ENCODE measurements around the gene PLEKHA1.
A peak's percentile ranks its signal among the peaks of the same experiment; 100 is the strongest.

- no peak for TF ChIP-seq SRF (IDR thresholded peaks at IDR 0.05; ENCODE audit: low read depth, low read length)
- TF ChIP-seq CHD2 (IDR thresholded peaks at IDR 0.05; ENCODE audit: low read depth, low read length), result no peak
- no peak for TF ChIP-seq MAX (IDR thresholded peaks at IDR 0.05)
- TF ChIP-seq ZNF160 (CRISPR knock-in tag; IDR thresholded peaks at IDR 0.05), result no peak
- peak; percentile 81 for TF ChIP-seq RAD21 (CRISPR knock-in tag; IDR thresholded peaks at IDR 0.05)
- TF ChIP-seq SNAPC5 (CRISPR knock-in tag; IDR thresholded peaks at IDR 0.05; ENCODE audit: borderline replicate concordance), result no peak
Measured at GRCh38 chr10:122342293-122343134, 32.0 kb upstream of the PLEKHA1 start.
